ENCODE measurements around the gene AMBP. TPM values are rescaled to one million over a fixed set of nuclear protein-coding genes. Genes with fewer than 3 reads are reported as not detected.

Gene AMBP
- total and polyA plus RNA-seq, 4 donors = 0.47 to 3.7 (median 1.6) TPM

DNA sequence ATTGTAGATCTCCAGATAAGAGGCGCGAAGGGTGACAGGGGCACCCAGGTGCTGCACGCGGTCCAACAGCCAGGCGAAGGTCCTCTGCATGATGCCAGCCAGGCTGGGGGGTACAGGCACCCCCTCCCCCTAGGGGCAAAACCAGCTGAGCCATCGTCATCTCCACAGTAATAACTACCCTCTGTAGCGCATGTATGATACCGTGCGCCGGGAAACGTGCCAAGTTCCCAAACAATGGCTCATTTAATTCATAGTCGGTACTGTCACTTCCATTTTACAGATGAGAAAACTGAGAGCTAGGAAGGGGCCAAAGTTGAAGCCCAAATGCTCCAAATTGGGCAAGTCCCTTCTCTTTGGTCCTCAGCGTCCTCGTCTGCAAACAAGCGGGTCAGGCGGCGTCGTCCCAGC is 19.5 kb upstream of the AMBP start:
- no peak overlapping the region for H3K9ac ChIP-seq (ENCODE audit: insufficient read depth in 1 of 2, low read length in 2 of 2)
- ATAC-seq (ENCODE audit: insufficient read depth, low FRiP score) = no peak
- H3K36me3 ChIP-seq (ENCODE audit: control insufficient read depth in 4 of 4, insufficient read depth in 4 of 4, low read length in 4 of 4) = peaks cover 0 to 4% (median 0%) of the 10 kb centered on the region in 4 donors
- peaks cover 0 to 4% (median 4%) of the 10 kb centered on the region in 3 donors for H3K27me3 ChIP-seq (ENCODE audit: control insufficient read depth in 3 of 3, insufficient read depth in 3 of 3, low read length in 2 of 3)
- no peak overlapping the region for H3K27ac ChIP-seq (ENCODE audit: low read depth in 1 of 2, low read length in 1 of 2)
- H3K4me3 ChIP-seq = no peak overlapping the region
- H3K4me1 ChIP-seq (ENCODE audit: control insufficient read depth in 5 of 5, insufficient read depth in 5 of 5, low read length in 5 of 5) = peaks cover 0 to 13% (median 4%) of the 10 kb centered on the region in 5 donors
- H3K9me3 ChIP-seq (ENCODE audit: control insufficient read depth in 4 of 4, insufficient read depth in 3 of 4, low read length in 3 of 4) = peaks cover 0 to 2% (median 0%) of the 10 kb centered on the region in 4 donors
- WGBS, 2 donors = 21 to 22% methylated on average over 18 of the region's 18 CpGs
- DNase-seq = peak in 2 of 3 donors; percentile 32 to 58
- no peak for TF ChIP-seq CTCF (IDR thresholded peaks at IDR 0.05; ENCODE audit: control extremely low read depth, extremely low read depth)

DNA sequence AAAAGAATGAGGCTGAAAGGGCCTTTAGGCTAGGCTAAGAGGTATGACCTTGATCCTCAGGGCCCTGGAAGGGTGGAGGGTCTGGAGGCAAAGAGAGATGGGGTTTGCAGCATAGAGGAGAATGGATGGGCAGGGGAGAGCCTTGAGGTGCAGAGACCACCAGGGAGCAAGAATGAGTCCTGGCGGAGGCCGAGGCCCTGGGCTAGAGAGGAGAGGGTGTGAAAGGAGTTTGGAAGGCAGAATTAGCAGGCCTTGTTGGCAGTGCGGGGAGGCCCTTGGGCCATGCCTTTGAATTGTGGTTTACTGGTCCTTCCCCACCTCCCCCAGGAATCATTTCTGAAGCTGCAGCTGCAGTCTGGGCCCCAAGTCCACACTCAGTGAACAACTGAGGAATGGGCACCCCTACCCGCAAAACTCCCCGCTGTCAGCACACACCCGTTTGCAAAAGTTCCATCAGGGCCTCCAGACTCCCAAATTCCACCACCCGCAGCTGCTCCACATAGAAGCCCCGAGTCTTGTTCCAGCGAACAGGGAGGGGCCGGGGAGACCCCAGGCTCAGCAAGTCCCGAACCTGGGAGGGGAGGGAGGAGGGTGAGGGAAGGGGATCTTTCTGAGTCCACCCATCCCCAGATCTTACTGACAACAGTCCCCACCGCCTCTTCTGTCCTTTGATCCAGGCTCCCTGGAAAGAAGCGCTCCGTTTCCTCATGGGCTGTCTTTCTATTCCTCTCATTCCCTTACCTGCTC is 18.9 kb upstream of the AMBP start:
- no peak for TF ChIP-seq CTCF (IDR thresholded peaks at IDR 0.05; ENCODE audit: control extremely low read depth, extremely low read depth)
- Histone ChIP-seq H3K4me1 (ENCODE audit: control insufficient read depth in 5 of 5, insufficient read depth in 5 of 5, low read length in 5 of 5) (peaks cover 0 to 13% (median 4%) of the 10 kb centered on the region in 5 donors), H3K9me3 (ENCODE audit: control insufficient read depth in 4 of 4, insufficient read depth in 3 of 4, low read length in 3 of 4) (peaks cover 0 to 2% (median 0%) of the 10 kb centered on the region in 4 donors), H3K27me3 (ENCODE audit: control insufficient read depth in 3 of 3, insufficient read depth in 3 of 3, low read length in 2 of 3) (peaks cover 0 to 4% (median 4%) of the 10 kb centered on the region in 3 donors), H3K36me3 (ENCODE audit: control insufficient read depth in 4 of 4, insufficient read depth in 4 of 4, low read length in 4 of 4) (peaks cover 0 to 4% (median 0%) of the 10 kb centered on the region in 4 donors), H3K9ac (ENCODE audit: insufficient read depth in 1 of 2, low read length in 2 of 2) (no peak overlapping the region), H3K4me3 (no peak overlapping the region), H3K27ac (ENCODE audit: low read depth in 1 of 2, low read length in 1 of 2) (no peak overlapping the region)
- 66 to 69% methylated on average over 14 of the region's 14 CpGs for WGBS, 2 donors
- no peak for ATAC-seq (ENCODE audit: insufficient read depth, low FRiP score)
- no peak for DNase-seq

- no peak overlapping the region for H3K4me3 ChIP-seq
- H3K9ac ChIP-seq (ENCODE audit: insufficient read depth in 1 of 2, low read length in 2 of 2) = no peak overlapping the region
- peaks cover 0 to 13% (median 4%) of the 10 kb centered on the region in 5 donors for H3K4me1 ChIP-seq (ENCODE audit: control insufficient read depth in 5 of 5, insufficient read depth in 5 of 5, low read length in 5 of 5)
- peaks cover 0 to 4% (median 0%) of the 10 kb centered on the region in 4 donors for H3K36me3 ChIP-seq (ENCODE audit: control insufficient read depth in 4 of 4, insufficient read depth in 4 of 4, low read length in 4 of 4)
- no peaks in the 10 kb centered on the region for H3K9me3 ChIP-seq (ENCODE audit: control insufficient read depth in 4 of 4, insufficient read depth in 3 of 4, low read length in 3 of 4)
- no peak for TF ChIP-seq CTCF (IDR thresholded peaks at IDR 0.05; ENCODE audit: control extremely low read depth, extremely low read depth)
- no peak for DNase-seq
- peaks cover 0 to 4% (median 4%) of the 10 kb centered on the region in 3 donors for H3K27me3 ChIP-seq (ENCODE audit: control insufficient read depth in 3 of 3, insufficient read depth in 3 of 3, low read length in 2 of 3)
- no peak overlapping the region for H3K27ac ChIP-seq (ENCODE audit: low read depth in 1 of 2, low read length in 1 of 2)
- ATAC-seq (ENCODE audit: insufficient read depth, low FRiP score) = no peak
- WGBS, 2 donors = 83 to 85% methylated on average over 9 of the region's 9 CpGs
Observed at GRCh38 chr9:114096041-114096511, 18.0 kb upstream of the AMBP start.
